Endodermal cell (in vitro differentiated cells): ENCODE results near the gene ANKRD17. TPM values are rescaled to one million over a fixed set of nuclear protein-coding genes. Genes with fewer than 3 reads are reported as not detected.

Experiments used
- DNase-seq: peaks from one replicate; pipeline ENCODE4 v3.0.0-alpha.2; 2017
- H3K27ac ChIP-seq: 2 replicates; pipeline ENCODE4 v1.5.1; 2013; ENCODE audit warnings: mild to moderate bottlenecking, low read depth, low read length, moderate library complexity
- H3K27me3 ChIP-seq: 2 replicates; pipeline ENCODE4 v1.6.1; 2013; ENCODE audit warnings: mild to moderate bottlenecking, low read length, moderate library complexity; ENCODE audit not compliant: insufficient read depth, control insufficient read depth, poor library complexity, severe bottlenecking
- H3K36me3 ChIP-seq: 2 replicates; pipeline ENCODE4 v1.7.0; 2013; ENCODE audit warnings: mild to moderate bottlenecking, low read length, moderate library complexity; ENCODE audit not compliant: control insufficient read depth, insufficient read depth
- H3K4me1 ChIP-seq: one replicate; pipeline ENCODE4 v1.7.0; 2013; ENCODE audit warnings: low read length; ENCODE audit not compliant: control insufficient read depth, insufficient read depth
- H3K4me3 ChIP-seq: 2 replicates; pipeline ENCODE4 v1.5.1; 2013; ENCODE audit warnings: mild to moderate bottlenecking, low read length, moderate library complexity
- H3K9ac ChIP-seq: 2 replicates; pipeline ENCODE4 v1.6.1; 2013; ENCODE audit warnings: mild to moderate bottlenecking, low read length, moderate library complexity; ENCODE audit not compliant: poor library complexity, severe bottlenecking; ENCODE audit errors: extremely low read depth
- H3K9me3 ChIP-seq: 2 replicates; pipeline ENCODE4 v1.6.1; 2013; ENCODE audit warnings: mild to moderate bottlenecking, low read length, moderate library complexity; ENCODE audit not compliant: control insufficient read depth
- H3K27ac Mint-ChIP-seq: 2 replicates; pipeline ENCODE4 v1.8.0; 2020; ENCODE audit warnings: mixed read lengths
- H3K27me3 Mint-ChIP-seq: 2 replicates; pipeline ENCODE4 v1.8.0; 2021; ENCODE audit warnings: mild to moderate bottlenecking, mixed read lengths; ENCODE audit not compliant: insufficient read depth
- H3K36me3 Mint-ChIP-seq: 2 replicates; pipeline ENCODE4 v1.8.0; 2020; ENCODE audit warnings: low read depth, mixed read lengths
- H3K4me1 Mint-ChIP-seq: 2 replicates; pipeline ENCODE4 v1.8.0; 2020; ENCODE audit warnings: mixed read lengths
- H3K4me3 Mint-ChIP-seq: 2 replicates; pipeline ENCODE4 v1.8.0; 2020; ENCODE audit warnings: mild to moderate bottlenecking, moderate library complexity, mixed read lengths
- H3K9me3 Mint-ChIP-seq: 2 replicates; pipeline ENCODE4 v1.8.0; 2020; ENCODE audit warnings: mild to moderate bottlenecking, mixed read lengths
- WGBS, 2 experiments: methylation state at CpG; one replicate each; pipeline versions ENCODE4 v1.1.5 to v1.1.7; 2013; ENCODE audit warnings: missing lambda C conversion rate in 2 of 2, mixed read lengths in 1 of 2; ENCODE audit not compliant: insufficient coverage in 1 of 2, insufficient read length in 1 of 2; 5-methylcytosine and 5-hydroxymethylcytosine counted together
- total RNA-seq, 2 donors: library from RNA; stranded (reverse); fragmentation: NEBNext Ultra II Directional in 1 of 2; extraction: Animal tissue kit (Norgen Biotek cat#: 25700) in 1 of 2; gene quantifications; 2 replicates in 1 of 2; 3 replicates in 1 of 2; pipeline ENCODE4 v1.2.1, GENCODE V29; 2021
- TF ChIP-seq, protein P1 (sequence below): fragments of 200-600 bp; sonication (generic); conservative IDR thresholded peaks from 2 replicates; pipeline ENCODE4 v1.5.0; 2021; ENCODE audit warnings: antibody characterized with exemption, mild to moderate bottlenecking

The ANKRD17 gene
- total RNA-seq, 2 donors from 2014 or later: 83.6 to 84.3 TPM

DNA sequence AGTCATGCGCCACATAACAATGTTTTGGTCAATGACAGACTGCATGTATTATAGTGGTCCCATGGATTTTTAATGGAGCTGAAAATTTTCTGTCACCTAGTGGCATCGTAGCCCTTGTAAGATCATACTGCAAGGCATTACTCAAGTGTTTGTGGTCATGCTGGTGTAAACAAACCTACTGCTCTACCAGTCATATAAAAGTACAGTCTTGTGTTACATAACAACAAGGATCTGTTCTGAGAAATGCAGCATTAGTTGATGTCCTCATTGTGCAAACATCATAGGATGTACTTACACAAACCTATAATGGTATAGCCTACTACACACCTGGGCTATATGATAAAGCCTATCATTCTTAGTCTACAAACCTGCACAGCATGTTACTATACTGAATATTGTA, 223.7 kb downstream of the ANKRD17 start:
- TF ChIP-seq, protein P1, sequence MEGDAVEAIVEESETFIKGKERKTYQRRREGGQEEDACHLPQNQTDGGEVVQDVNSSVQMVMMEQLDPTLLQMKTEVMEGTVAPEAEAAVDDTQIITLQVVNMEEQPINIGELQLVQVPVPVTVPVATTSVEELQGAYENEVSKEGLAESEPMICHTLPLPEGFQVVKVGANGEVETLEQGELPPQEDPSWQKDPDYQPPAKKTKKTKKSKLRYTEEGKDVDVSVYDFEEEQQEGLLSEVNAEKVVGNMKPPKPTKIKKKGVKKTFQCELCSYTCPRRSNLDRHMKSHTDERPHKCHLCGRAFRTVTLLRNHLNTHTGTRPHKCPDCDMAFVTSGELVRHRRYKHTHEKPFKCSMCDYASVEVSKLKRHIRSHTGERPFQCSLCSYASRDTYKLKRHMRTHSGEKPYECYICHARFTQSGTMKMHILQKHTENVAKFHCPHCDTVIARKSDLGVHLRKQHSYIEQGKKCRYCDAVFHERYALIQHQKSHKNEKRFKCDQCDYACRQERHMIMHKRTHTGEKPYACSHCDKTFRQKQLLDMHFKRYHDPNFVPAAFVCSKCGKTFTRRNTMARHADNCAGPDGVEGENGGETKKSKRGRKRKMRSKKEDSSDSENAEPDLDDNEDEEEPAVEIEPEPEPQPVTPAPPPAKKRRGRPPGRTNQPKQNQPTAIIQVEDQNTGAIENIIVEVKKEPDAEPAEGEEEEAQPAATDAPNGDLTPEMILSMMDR: no peak
- Histone ChIP-seq H3K27me3 (no peaks in the 10 kb centered on the region), H3K4me1 (no peaks in the 10 kb centered on the region), H3K4me3 (no peak overlapping the region), H3K9me3 (peaks cover 18% of the 10 kb centered on the region), H3K36me3 (no peaks in the 10 kb centered on the region), H3K9ac (no peak overlapping the region), H3K27ac (no peak overlapping the region)
- 89 to 96% methylated on average over 1 to 2 of the region's 2 CpGs for WGBS, 2 experiments
- Mint-ChIP-seq H3K27me3 (no peaks in the 10 kb centered on the region), H3K36me3 (no peaks in the 10 kb centered on the region), H3K4me1 (no peaks in the 10 kb centered on the region), H3K27ac (no peak overlapping the region), H3K9me3 (peaks cover 24% of the 10 kb centered on the region), H3K4me3 (no peak overlapping the region)
- DNase-seq: no peak

DNA sequence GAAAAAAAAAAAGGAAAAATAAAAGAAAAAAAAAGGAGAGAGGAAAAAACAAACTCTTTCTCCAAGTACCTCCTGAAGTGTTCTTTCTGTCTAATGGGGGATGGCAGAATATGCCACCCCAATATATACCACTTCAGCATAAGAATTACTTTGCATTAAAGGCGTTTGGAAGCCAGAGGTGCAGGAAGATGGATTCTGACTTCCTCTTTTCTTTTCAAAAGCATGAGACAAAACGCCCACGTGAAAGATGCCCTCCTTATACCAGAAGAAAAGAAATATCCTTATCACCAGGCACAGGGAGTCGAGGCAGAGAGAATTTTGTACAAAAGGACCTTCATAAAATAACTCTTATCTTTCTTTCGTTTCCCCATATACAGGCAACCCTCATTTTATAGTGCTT, 230.0 kb downstream of the ANKRD17 start:
- Mint-ChIP-seq H3K27ac (no peak overlapping the region), H3K27me3 (peaks cover 2% of the 10 kb centered on the region), H3K4me1 (no peaks in the 10 kb centered on the region), H3K36me3 (no peaks in the 10 kb centered on the region), H3K4me3 (no peak overlapping the region), H3K9me3 (no peaks in the 10 kb centered on the region)
- Histone ChIP-seq H3K9ac (no peak overlapping the region), H3K4me3 (no peak overlapping the region), H3K9me3 (peaks cover 5% of the 10 kb centered on the region), H3K4me1 (no peaks in the 10 kb centered on the region), H3K27me3 (no peaks in the 10 kb centered on the region), H3K27ac (no peak overlapping the region), H3K36me3 (no peaks in the 10 kb centered on the region)
- TF ChIP-seq, protein P1: no peak
- 87 to 100% methylated on average over 2 to 5 of the region's 5 CpGs for WGBS, 2 experiments
- DNase-seq: no peak

Other genes with a start within 250 kb of the ANKRD17 start
- 10 to 100 TPM; 14.1 to 15.0 TPM for gene COX18, start 189.1 kb downstream of the ANKRD17 start, total RNA-seq
- gene ALB, start 145.5 kb upstream of the ANKRD17 start, total RNA-seq: 1 to 10 TPM; 1.4 to 3.5 TPM
- gene AFP, start 177.4 kb upstream of the ANKRD17 start, total RNA-seq: 1 to 10 TPM in 1 of 2 donors, not detected in 1; 1.6 TPM
- gene AFM, start 222.9 kb upstream of the ANKRD17 start, total RNA-seq: not detected